Stimulated activated CD4-positive, alpha-beta T cell treated with anti-CD3 and anti-CD28 coated beads, Interleukin-15, amount 100 ng/mL, for 48 hours (primary cell): ENCODE data around the gene MSX1.

ENCODE experiments used
- DNase-seq, 2 donors: peaks; one replicate each; pipeline ENCODE4 v3.0.0-alpha.2; 2020; ENCODE audit warnings: low read depth in 2 of 2

MSX1 gene

DNA sequence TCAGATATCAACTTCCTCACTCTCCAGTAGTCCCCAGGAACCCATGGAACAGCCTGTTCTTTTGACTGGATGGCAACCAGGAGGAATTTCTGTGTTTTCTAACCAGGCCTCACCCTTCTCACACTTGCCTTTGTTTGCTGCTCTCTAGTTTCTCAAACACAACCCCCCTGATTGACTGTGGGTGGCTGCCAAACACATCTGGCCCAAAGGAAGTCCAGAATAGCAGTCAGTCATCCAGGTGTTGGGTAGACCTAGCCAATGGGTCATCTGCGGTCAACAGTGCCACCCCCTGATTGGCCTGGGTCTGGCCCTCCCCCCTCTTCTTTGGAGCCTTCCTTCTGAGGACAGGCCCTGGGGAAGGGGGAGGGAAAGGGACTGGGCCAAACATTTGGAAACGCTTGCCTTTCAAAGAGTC is 53.7 kb downstream of the MSX1 start:
- DNase-seq: no peak
